Right renal pelvis (tissue), 4 donors: ENCODE results near the gene DCLK1. TPM values are rescaled to one million over a fixed set of nuclear protein-coding genes. Genes with fewer than 3 reads are reported as not detected.
A peak's percentile ranks its signal among the peaks of the same experiment; 100 is the strongest.

ENCODE experiments used
- DNase-seq, 4 donors: peaks; one replicate each; pipeline ENCODE4 v3.0.0-alpha.2; 2013; ENCODE audit warnings: low read depth in 4 of 4, low spot score in 3 of 4, missing footprints in 1 of 4
- polyA plus RNA-seq, 4 donors: library from polyadenylated mRNA; unstranded; fragments of 120-200 nt; gene quantifications; one replicate each; pipeline ENCODE4 v1.2.1, GENCODE V29; 2013; ENCODE audit not compliant: insufficient read length in 4 of 4

The DCLK1 gene
- polyA plus RNA-seq, 4 donors, result 5.6 to 7.0 (median 6.3) TPM

GRCh38 chr13:35912841-35913240 is 218.3 kb downstream of the DCLK1 start:
- DNase-seq, result no peak

GRCh38 chr13:35909837-35910540 is 221.2 kb downstream of the DCLK1 start:
- no peak for DNase-seq

GRCh38 chr13:35909091-35909490 is 222.1 kb downstream of the DCLK1 start:
- no peak for DNase-seq

- no peak for DNase-seq
Observed at GRCh38 chr13:35908226-35908625, 223.0 kb downstream of the DCLK1 start.

- no peak for DNase-seq
Observed at GRCh38 chr13:35906636-35907035, 224.5 kb downstream of the DCLK1 start.

GRCh38 chr13:35903075-35903474 is 228.1 kb downstream of the DCLK1 start:
- no peak for DNase-seq

- no peak for DNase-seq
Observed at GRCh38 chr13:35898041-35898440, 233.1 kb downstream of the DCLK1 start.

- no peak for DNase-seq
Observed at GRCh38 chr13:35894636-35895035, 236.5 kb downstream of the DCLK1 start.

GRCh38 chr13:35892837-35893814 is 238.1 kb downstream of the DCLK1 start:
- DNase-seq, result no peak

GRCh38 chr13:35891507-35892441 is 239.4 kb downstream of the DCLK1 start:
- DNase-seq, result no peak

GRCh38 chr13:35889560-35889959 is 241.6 kb downstream of the DCLK1 start:
- DNase-seq, result no peak

- DNase-seq, result no peak
Observed at GRCh38 chr13:35888981-35889380, 242.2 kb downstream of the DCLK1 start.

GRCh38 chr13:35888457-35888883 is 242.7 kb downstream of the DCLK1 start:
- DNase-seq, result no peak

GRCh38 chr13:35887115-35887666 is 244.0 kb downstream of the DCLK1 start:
- no peak for DNase-seq

GRCh38 chr13:35886332-35887114 is 244.7 kb downstream of the DCLK1 start:
- DNase-seq, result no peak

GRCh38 chr13:35884211-35884760 is 246.9 kb downstream of the DCLK1 start:
- no peak for DNase-seq

GRCh38 chr13:35882722-35883497 is 248.3 kb downstream of the DCLK1 start:
- peak in 3 of 4 donors; percentile 27 to 42 (median 41) for DNase-seq

- no peak for DNase-seq
Observed at GRCh38 chr13:35881360-35881759, 249.8 kb downstream of the DCLK1 start.
